Transverse colon (tissue), 4 donors: ENCODE measurements around the gene BLTP3B. TPM values are rescaled to one million over a fixed set of nuclear protein-coding genes. Genes with fewer than 3 reads are reported as not detected.

Experiments used
- DNase-seq: peaks from one replicate; pipeline ENCODE4 v3.0.0-alpha.2; 2019
- H3K27ac ChIP-seq, 4 donors: fragments of 200-600 bp; sonication (generic); 2 replicates each; pipeline ENCODE4 v1.5.1; 2016 to 2018; ENCODE audit warnings: inconsistent platforms in 4 of 4
- H3K27me3 ChIP-seq: fragments of 200-600 bp; sonication (generic); 2 replicates; pipeline ENCODE4 v1.5.1; 2017; ENCODE audit warnings: inconsistent platforms
- H3K36me3 ChIP-seq, 4 donors: fragments of 200-600 bp; sonication (generic); 2 replicates each; pipeline ENCODE4 v1.5.1; 2017 to 2019; ENCODE audit warnings: inconsistent platforms in 4 of 4
- H3K4me1 ChIP-seq, 4 donors: fragments of 200-600 bp; sonication (generic); 2 replicates each; pipeline ENCODE4 v1.5.1; 2017 to 2020; ENCODE audit warnings: inconsistent platforms in 4 of 4
- H3K4me3 ChIP-seq, 4 donors: fragments of 200-600 bp; sonication (generic); 1 replicate in 1 of 4; 2 replicates in 3 of 4; pipeline versions ENCODE4 v1.5.1 to v1.6.1; 2017 to 2019; ENCODE audit warnings: inconsistent platforms in 4 of 4
- H3K9me3 ChIP-seq, 2 donors: fragments of 200-600 bp; sonication (generic); 2 replicates each; pipeline ENCODE4 v1.5.1; 2017 to 2019; ENCODE audit warnings: inconsistent platforms in 2 of 2
- EP300 ChIP-seq: sonication (generic); formaldehyde crosslinking; IDR thresholded peaks from one replicate; pipeline ENCODE4 v1.6.1; 2017; ENCODE audit warnings: antibody characterized with exemption, low read depth
- POLR2A ChIP-seq: fragments of 450-650 bp; IDR thresholded peaks from one replicate; pipeline ENCODE4 v1.6.1; 2016; ENCODE audit warnings: antibody characterized with exemption, mild to moderate bottlenecking, moderate library complexity
- POLR2AphosphoS5 ChIP-seq, 3 donors: sonication (generic); formaldehyde crosslinking; IDR thresholded peaks; one replicate each; pipeline ENCODE4 v1.6.1; 2016; ENCODE audit warnings: antibody characterized with exemption in 3 of 3
- WGBS, 2 donors: methylation state at CpG; one replicate each; pipeline ENCODE4 v1.1.5; 2018; ENCODE audit warnings: low coverage in 1 of 2; 5-methylcytosine and 5-hydroxymethylcytosine counted together
- in situ Hi-C, 4 donors: fragments of 200-750 bp; cut with MboI; loops; one replicate each; pipeline versions ENCODE4 v1.15.0 to v1.15.1; 2017; ENCODE audit warnings: low sequenced_read_pairs in 3 of 4, low pct_ligation_motif_present in 1 of 4, low pct_unique_long_range_greater_than_20kb in 1 of 4
- intact Hi-C: fragments of 100-400 bp; cut with DNase I; formaldehyde crosslinking; loops from one replicate; pipeline ENCODE4 v1.15.1; 2023; ENCODE audit warnings: low total_unique reads
- total RNA-seq, 4 donors: library from RNA; depleted of rRNA; stranded (reverse); fragments of >200 nt; gene quantifications; one replicate each; pipeline ENCODE4 v1.1.0, GENCODE V29; 2016
- TF ChIP-seq, protein P1 (sequence below), 5 experiments: fragments of 200-600 bp in 3 of 5; fragments of 450-650 bp in 2 of 5; sonication (generic) in 3 of 5; IDR thresholded peaks; 1 replicate in 2 of 5; 2 replicates in 3 of 5; pipeline ENCODE4 v1.5.1; 2016 to 2017; ENCODE audit warnings: antibody characterized with exemption in 5 of 5, inconsistent platforms in 3 of 5, mild to moderate bottlenecking in 2 of 5, moderate library complexity in 1 of 5

Gene BLTP3B
- total RNA-seq, 4 donors from 2014 or later, result 3.8 to 44.1 (median 31.5) TPM

- DNase-seq, result no peak
- 4 to 6% methylated on average over 6 of the region's 6 CpGs for WGBS, 2 donors
Observed at GRCh38 chr12:100141666-100141997, 1.0 kb downstream of the BLTP3B start.

DNA sequence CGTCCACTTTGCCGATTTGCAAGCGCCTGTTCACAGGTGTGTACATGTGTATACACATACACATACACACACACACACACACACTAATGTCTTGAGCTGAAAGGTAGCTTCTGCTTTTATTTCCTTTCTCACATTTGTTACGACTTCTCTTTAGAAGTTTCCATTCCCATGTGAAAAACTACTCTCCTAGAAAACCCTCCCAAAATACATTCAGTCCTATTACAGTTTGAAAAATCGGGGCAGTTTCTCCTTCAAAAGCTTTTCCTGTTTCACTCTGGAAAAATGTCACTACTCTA lies 3.9 kb downstream of the BLTP3B start:
- Histone ChIP-seq H3K27ac (peak overlapping the region in 1 of 4 donors; percentile 36), H3K27me3 (no peaks in the 10 kb centered on the region), H3K4me3 (no peak overlapping the region), H3K4me1 (peaks cover 8 to 49% (median 25%) of the 10 kb centered on the region in 4 donors), H3K9me3 (no peaks in the 10 kb centered on the region), H3K36me3 (no peaks in the 10 kb centered on the region)
- 49 to 70% methylated on average over 5 of the region's 5 CpGs for WGBS, 2 donors
- no peak for DNase-seq
- TF ChIP-seq POLR2AphosphoS5 (IDR thresholded peaks at IDR 0.05) (no peak), POLR2A (no peak), EP300 (no peak)
- TF ChIP-seq, protein P1, sequence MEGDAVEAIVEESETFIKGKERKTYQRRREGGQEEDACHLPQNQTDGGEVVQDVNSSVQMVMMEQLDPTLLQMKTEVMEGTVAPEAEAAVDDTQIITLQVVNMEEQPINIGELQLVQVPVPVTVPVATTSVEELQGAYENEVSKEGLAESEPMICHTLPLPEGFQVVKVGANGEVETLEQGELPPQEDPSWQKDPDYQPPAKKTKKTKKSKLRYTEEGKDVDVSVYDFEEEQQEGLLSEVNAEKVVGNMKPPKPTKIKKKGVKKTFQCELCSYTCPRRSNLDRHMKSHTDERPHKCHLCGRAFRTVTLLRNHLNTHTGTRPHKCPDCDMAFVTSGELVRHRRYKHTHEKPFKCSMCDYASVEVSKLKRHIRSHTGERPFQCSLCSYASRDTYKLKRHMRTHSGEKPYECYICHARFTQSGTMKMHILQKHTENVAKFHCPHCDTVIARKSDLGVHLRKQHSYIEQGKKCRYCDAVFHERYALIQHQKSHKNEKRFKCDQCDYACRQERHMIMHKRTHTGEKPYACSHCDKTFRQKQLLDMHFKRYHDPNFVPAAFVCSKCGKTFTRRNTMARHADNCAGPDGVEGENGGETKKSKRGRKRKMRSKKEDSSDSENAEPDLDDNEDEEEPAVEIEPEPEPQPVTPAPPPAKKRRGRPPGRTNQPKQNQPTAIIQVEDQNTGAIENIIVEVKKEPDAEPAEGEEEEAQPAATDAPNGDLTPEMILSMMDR (IDR thresholded peaks at IDR 0.05), result no peak
- in situ Hi-C loops, result no loop called here
- intact Hi-C loops, result no loop called here

More at GRCh38 chr12:100141666-100141997, 1.0 kb downstream of the BLTP3B start:
- peak overlapping the region; percentile 96 to 99 (median 98) for H3K27ac ChIP-seq
- in situ Hi-C loops, result no loop called here
- H3K27me3 ChIP-seq, result no peaks in the 10 kb centered on the region
- no peaks in the 10 kb centered on the region for H3K9me3 ChIP-seq
- TF ChIP-seq POLR2A (no peak), EP300 (no peak), POLR2AphosphoS5 (IDR thresholded peaks at IDR 0.05) (no peak)
- TF ChIP-seq, protein P1 (IDR thresholded peaks at IDR 0.05), result no peak
- H3K36me3 ChIP-seq, result no peaks in the 10 kb centered on the region
- intact Hi-C loops, result loop anchor here (5.0 kb wide), 1 partner anchor 61 kb away; the partner anchor contains the start of gene ACTR6
- H3K4me3 ChIP-seq, result peak overlapping the region; percentile 74 to 99 (median 90)
- H3K4me1 ChIP-seq, result peaks cover 8 to 49% (median 24%) of the 10 kb centered on the region in 4 donors

- intact Hi-C loops, result no loop called here
- no peaks in the 10 kb centered on the region for H3K27me3 ChIP-seq
- no peaks in the 10 kb centered on the region for H3K9me3 ChIP-seq
- peak overlapping the region in 3 of 4 donors; percentile 1 to 36 (median 17) for H3K27ac ChIP-seq
- no peaks in the 10 kb centered on the region for H3K36me3 ChIP-seq
- H3K4me3 ChIP-seq, result no peak overlapping the region
- H3K4me1 ChIP-seq, result peaks cover 8 to 46% (median 23%) of the 10 kb centered on the region in 4 donors
- TF ChIP-seq, protein P1 (IDR thresholded peaks at IDR 0.05), result peak in 2 of 5 experiments; percentile 10 to 11
- no peak for TF ChIP-seq EP300
- in situ Hi-C loops, result no loop called here
- 34 to 64% methylated on average over 3 to 6 of the region's 6 CpGs for WGBS, 2 donors
- no peak for DNase-seq
Observed at GRCh38 chr12:100138048-100138802, 4.4 kb downstream of the BLTP3B start.

GRCh38 chr12:100133200-100133599 lies 9.5 kb downstream of the BLTP3B start:
- no peak overlapping the region for H3K4me3 ChIP-seq
- TF ChIP-seq EP300 (no peak), POLR2AphosphoS5 (IDR thresholded peaks at IDR 0.05) (no peak), POLR2A (no peak)
- TF ChIP-seq, protein P1 (IDR thresholded peaks at IDR 0.05), result no peak
- intact Hi-C loops, result no loop called here
- no peak for DNase-seq
- WGBS, 2 donors, result 70 to 72% methylated on average over 2 of the region's 2 CpGs
- in situ Hi-C loops, result no loop called here
- H3K4me1 ChIP-seq, result peaks cover 6 to 18% (median 15%) of the 10 kb centered on the region in 4 donors
- no peaks in the 10 kb centered on the region for H3K9me3 ChIP-seq
- H3K36me3 ChIP-seq, result no peaks in the 10 kb centered on the region
- H3K27me3 ChIP-seq, result no peaks in the 10 kb centered on the region
- H3K27ac ChIP-seq, result no peak overlapping the region
